GM12878 (cell line): Measurements from ENCODE around the gene TNFRSF8. TPM values are rescaled to one million over a fixed set of nuclear protein-coding genes. Genes with fewer than 3 reads are reported as not detected.

Experiments used
- ATAC-seq: fragments of 200-7000 bp; cut with Tn5 transposase; 3 replicates; pipeline ENCODE4 v1.9.1; 2020; ENCODE audit warnings: mild to moderate bottlenecking, moderate library complexity
- BruUV-seq: library from RNA; stranded (reverse); fragments of 400-500 nt; replicated peaks from 2 replicates; lab custom pipeline; 2021; lab: Mats Ljungman, UMichigan
- CTCF ChIA-PET: fragments of 300-600 bp; sonication (Branson Sonifier 250); formaldehyde crosslinking; extraction: SDS; loops from one replicate; lab custom pipeline; 2021; ENCODE audit warnings: inconsistent platforms; lab: Yijun Ruan, JAX
- POLR2A ChIA-PET: fragments of 350-600 bp; formaldehyde crosslinking; extraction: SDS; loops from one replicate; lab custom pipeline; 2021; ENCODE audit warnings: inconsistent platforms; lab: Charles Lee
- RAD21 ChIA-PET: fragments of 300-600 bp; sonication (Branson Sonifier 250); formaldehyde crosslinking; loops from one replicate; lab custom pipeline; 2023; ENCODE audit warnings: antibody characterized with exemption; ENCODE audit not compliant: unreplicated experiment; lab: Charles Lee
- SMC1A ChIA-PET: fragments of 300-600 bp; sonication (Branson Sonifier 250); formaldehyde crosslinking; loops from one replicate; lab custom pipeline; 2023; ENCODE audit not compliant: unreplicated experiment, uncharacterized antibody; lab: Charles Lee
- DNase-seq: peaks from one replicate; pipeline ENCODE4 v3.0.0-alpha.2; 2011; ENCODE audit warnings: low read depth, low spot score
- FAIRE-seq: peaks from 3 replicates; lab custom pipeline; 2011; peaks lifted over from hg19 to GRCh38; lab: Jason Lieb, UNC
- H2AFZ ChIP-seq: 2 replicates; pipeline ENCODE4 v1.6.0; 2011; ENCODE audit warnings: low read depth, low read length, control low read depth; ENCODE audit not compliant: control insufficient read depth
- H3K27ac ChIP-seq: 2 replicates; pipeline ENCODE4 v1.5.1; 2011; ENCODE audit warnings: control low read depth; ENCODE audit not compliant: control insufficient read depth, insufficient read depth
- H3K27me3 ChIP-seq, 2 experiments: replicated peaks in 1 of 2; 2 replicates each; pipeline versions ENCODE4 v1.6.0 to v1.6.1; 2011; ENCODE audit warnings: low read length in 1 of 2; ENCODE audit not compliant: control insufficient read depth in 2 of 2, insufficient read depth in 2 of 2
- H3K36me3 ChIP-seq, 2 experiments: 2 replicates each; pipeline ENCODE4 v1.5.1; 2011; ENCODE audit warnings: low read length in 1 of 2; ENCODE audit not compliant: control insufficient read depth in 2 of 2, insufficient read depth in 2 of 2
- H3K4me1 ChIP-seq: 2 replicates; pipeline ENCODE4 v1.6.1; 2011; ENCODE audit warnings: mild to moderate bottlenecking, low read length, moderate library complexity, mixed read lengths; ENCODE audit not compliant: control insufficient read depth, insufficient read depth
- H3K4me2 ChIP-seq: 2 replicates; pipeline ENCODE4 v1.6.0; 2011; ENCODE audit warnings: control low read depth; ENCODE audit not compliant: control insufficient read depth, insufficient read depth
- H3K4me3 ChIP-seq: fragments of 200-600 bp; sonication (generic); 2 replicates; pipeline ENCODE4 v1.5.1; 2016
- H3K79me2 ChIP-seq: 2 replicates; pipeline ENCODE4 v1.6.0; 2011; ENCODE audit warnings: low read length; ENCODE audit not compliant: control insufficient read depth, insufficient read depth
- H3K9ac ChIP-seq: 2 replicates; pipeline ENCODE4 v1.8.0; 2011; ENCODE audit warnings: low read length, control low read depth, mixed read lengths; ENCODE audit not compliant: control insufficient read depth, insufficient read depth
- H3K9me3 ChIP-seq: replicated peaks from 3 replicates; pipeline ENCODE4 v1.5.1; 2011; ENCODE audit warnings: mild to moderate bottlenecking, low read length; ENCODE audit not compliant: control insufficient read depth, insufficient read depth
- H4K20me1 ChIP-seq: 2 replicates; pipeline ENCODE4 v1.6.0; 2011; ENCODE audit not compliant: control insufficient read depth, insufficient read depth
- CHD1 ChIP-seq: IDR thresholded peaks from 2 replicates; pipeline ENCODE4 v1.6.1; 2012; ENCODE audit warnings: low read depth, low read length, improper control_type of control experiment
- CHD4 ChIP-seq: fragments of 200-600 bp; sonication (generic); IDR thresholded peaks from 2 replicates; pipeline ENCODE4 v1.6.1; 2016; ENCODE audit warnings: mild to moderate bottlenecking
- CREM ChIP-seq: IDR thresholded peaks from 2 replicates; pipeline ENCODE4 v1.6.1; 2014; ENCODE audit warnings: antibody characterized with exemption, low read depth
- EED ChIP-seq: sonication (generic); IDR thresholded peaks from 2 replicates; pipeline ENCODE4 v1.6.1; 2016; ENCODE audit warnings: antibody characterized with exemption, low read depth
- GATAD2B ChIP-seq: fragments of 450-650 bp; conservative IDR thresholded peaks from 2 replicates; pipeline ENCODE4 v1.6.1; 2017; ENCODE audit warnings: low read depth, mild to moderate bottlenecking, moderate library complexity
- HDAC6 ChIP-seq: fragments of 200-600 bp; sonication (generic); IDR thresholded peaks from one replicate; pipeline ENCODE4 v1.8.0; 2017; ENCODE audit warnings: antibody characterized with exemption; ENCODE audit not compliant: unreplicated experiment
- HDGF ChIP-seq: fragments of 450-650 bp; IDR thresholded peaks from 2 replicates; pipeline ENCODE4 v1.6.1; 2016; ENCODE audit warnings: antibody characterized with exemption
- MTA3 ChIP-seq: IDR thresholded peaks from 2 replicates; pipeline ENCODE4 v1.6.1; 2012; ENCODE audit warnings: low read length, inconsistent platforms, borderline replicate concordance
- MYC ChIP-seq: IDR thresholded peaks from 2 replicates; pipeline ENCODE4 v1.6.1; 2011; ENCODE audit warnings: mild to moderate bottlenecking, low read length, moderate library complexity, inconsistent platforms; ENCODE audit not compliant: insufficient read depth, insufficient replicate concordance, insufficient read length, severe bottlenecking
- PAX8 ChIP-seq: fragments of 450-650 bp; IDR thresholded peaks from 2 replicates; pipeline ENCODE4 v1.6.1; 2017; ENCODE audit warnings: mild to moderate bottlenecking, moderate library complexity
- POLR2A ChIP-seq: IDR thresholded peaks from 2 replicates; pipeline ENCODE4 v1.6.1; 2011; ENCODE audit warnings: low read depth, mild to moderate bottlenecking, low read length
- SIN3A ChIP-seq: IDR thresholded peaks from 2 replicates; pipeline ENCODE4 v1.6.1; 2012; ENCODE audit warnings: low read depth, low read length, improper control_type of control experiment
- SREBF2 ChIP-seq: IDR thresholded peaks from 2 replicates; pipeline ENCODE4 v1.6.1; 2012; ENCODE audit warnings: mild to moderate bottlenecking, low read length
- TARDBP ChIP-seq: IDR thresholded peaks from 2 replicates; pipeline ENCODE4 v1.6.1; 2016; ENCODE audit warnings: borderline replicate concordance
- ZNF217 ChIP-seq: fragments of 450-650 bp; IDR thresholded peaks from 2 replicates; pipeline ENCODE4 v1.6.1; 2017; ENCODE audit warnings: antibody characterized with exemption, mild to moderate bottlenecking
- ZZZ3 ChIP-seq: IDR thresholded peaks from 2 replicates; pipeline ENCODE4 v1.6.1; 2011; ENCODE audit warnings: low read depth; ENCODE audit not compliant: control insufficient read depth, insufficient read length
- WGBS: methylation state at CpG from one replicate; pipeline ENCODE4 v1.1.6; 2016; ENCODE audit warnings: low lambda C conversion rate; ENCODE audit not compliant: insufficient replicate concordance, insufficient coverage; ENCODE audit errors: missing lambda C conversion rate; 5-methylcytosine and 5-hydroxymethylcytosine counted together
- in situ Hi-C: fragments of 300-500 bp; cut with MboI; formaldehyde crosslinking; loops from 9 replicates; pipeline ENCODE4 v1.14.3; 2018; ENCODE audit warnings: mixed read lengths
- intact Hi-C: fragments of 100-400 bp; cut with micrococcal nuclease; formaldehyde crosslinking; loops from one replicate; pipeline ENCODE4 v1.14.2; 2022; ENCODE audit not compliant: unreplicated experiment
- polyA plus RNA-seq, 11 experiments: library from polyadenylated mRNA; depleted of rRNA in 4 of 11; unstranded in 6 of 11; stranded (reverse) in 5 of 11; fragments of >200 nt; fragmentation: Nextera tagmentation in 4 of 11; fragmentation: Illumina TruSeq in 1 of 11; extraction: Ambion mirVana in 4 of 11; extraction: Trizol in 1 of 11; gene quantifications; 1 replicate in 1 of 11; 2 replicates in 10 of 11; pipeline versions ENCODE4 v1.2.1 to v1.2.3, GENCODE V29; 2011 to 2016; ENCODE audit warnings: inconsistent platforms in 2 of 11, missing spikeins in 2 of 11, low read depth in 1 of 11
- total RNA-seq, 4 experiments: library from RNA; depleted of rRNA in 3 of 4; stranded (reverse); fragments of >200 nt in 3 of 4; fragmentation: Illumina TruSeq in 1 of 4; extraction: Trizol in 1 of 4; gene quantifications; 2 replicates each; pipeline versions ENCODE4 v1.2.1 to v1.2.3, GENCODE V29; 2013 to 2021
- TF ChIP-seq, protein P1 (sequence below): IDR thresholded peaks from 2 replicates; pipeline ENCODE4 v1.6.1; 2012; ENCODE audit warnings: low read depth, low read length, improper control_type of control experiment
- TF ChIP-seq, protein P2 (sequence below): IDR thresholded peaks from 2 replicates; pipeline ENCODE4 v1.6.1; 2011; ENCODE audit warnings: low read depth, low read length, improper control_type of control experiment, borderline replicate concordance
- TF ChIP-seq, protein P3 (sequence below): IDR thresholded peaks from 2 replicates; pipeline ENCODE4 v1.6.1; 2012; ENCODE audit warnings: low read length, inconsistent platforms

The TNFRSF8 gene
- total and polyA plus RNA-seq, 10 of the 15 experiments (the other 5 are each of a cell fraction or from before 2014, with no cell fraction given): 9.8 to 114 (median 58.8) TPM

DNA sequence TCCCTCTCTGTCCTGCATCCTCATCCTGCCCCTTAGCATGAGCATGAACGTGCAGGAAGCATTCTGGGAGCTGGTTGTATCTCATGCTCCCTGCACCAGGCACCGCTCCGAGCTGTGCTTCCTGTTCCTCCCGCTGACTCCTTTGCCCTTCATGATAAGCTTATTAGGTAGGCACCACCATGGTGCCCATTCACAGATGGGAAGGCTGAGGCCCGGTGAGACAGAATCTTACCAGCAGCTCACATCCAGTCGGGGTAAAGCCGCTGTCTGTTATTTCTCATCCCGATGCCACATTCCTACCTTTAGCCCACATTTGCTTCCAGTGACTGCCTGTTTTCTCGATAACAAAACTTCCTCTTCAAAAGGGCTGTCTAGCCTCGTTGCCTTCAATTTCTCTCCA is 36.5 kb upstream of the TNFRSF8 start:
- Histone ChIP-seq H4K20me1 (no peaks in the 10 kb centered on the region; the same call in 1 of the 2 replicates), H3K4me3 (no peak overlapping the region), H3K4me1 (no peaks in the 10 kb centered on the region; the same call in 1 of the 2 replicates), H3K79me2 (peaks cover 11% of the 10 kb centered on the region), H3K36me3 (peaks cover 19 to 32% of the 10 kb centered on the region in 2 experiments), H3K9me3 (no peaks in the 10 kb centered on the region), H3K9ac (no peak overlapping the region), H3K27me3 (no peaks in the 10 kb centered on the region), H2AFZ (no peak overlapping the region), H3K4me2 (no peak overlapping the region), H3K27ac (no peak overlapping the region)
- ChIA-PET POLR2A (interaction anchor here (0.7 kb wide), 1 partner anchor 70 kb away, joined by 5 read pairs; no protein-coding TSS in a partner anchor), CTCF (interaction anchor here (0.6 to 1.2 kb wide), 5 partner anchors 10 to 54 kb away, joined by 3 read pairs; no protein-coding TSS in a partner anchor), SMC1A (interaction anchor here (1.0 to 1.1 kb wide), 2 partner anchors 9 to 13 kb away, joined by 3 read pairs; no protein-coding TSS in a partner anchor), RAD21 (no interaction called here)
- no peak for FAIRE-seq
- intact Hi-C loops (no loop called here), in situ Hi-C loops (no loop called here)
- DNase-seq: no peak
- no peak for ATAC-seq
- WGBS: 82% methylated on average over 10 of the region's 10 CpGs
- no TSS peak for BruUV-seq
- TF ChIP-seq CREM: no peak
- no peak for TF ChIP-seq ZNF217
- TF ChIP-seq HDAC6: no peak
- TF ChIP-seq, protein P1, sequence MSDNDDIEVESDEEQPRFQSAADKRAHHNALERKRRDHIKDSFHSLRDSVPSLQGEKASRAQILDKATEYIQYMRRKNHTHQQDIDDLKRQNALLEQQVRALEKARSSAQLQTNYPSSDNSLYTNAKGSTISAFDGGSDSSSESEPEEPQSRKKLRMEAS: no peak
- no peak for TF ChIP-seq EED
- no peak for TF ChIP-seq SREBF2
- no peak for TF ChIP-seq CHD4
- TF ChIP-seq MYC: no peak
- TF ChIP-seq CHD1: no peak
- no peak for TF ChIP-seq MTA3
- no peak for TF ChIP-seq SIN3A
- TF ChIP-seq GATAD2B: no peak
- no peak for TF ChIP-seq ZZZ3
- TF ChIP-seq, protein P2, sequence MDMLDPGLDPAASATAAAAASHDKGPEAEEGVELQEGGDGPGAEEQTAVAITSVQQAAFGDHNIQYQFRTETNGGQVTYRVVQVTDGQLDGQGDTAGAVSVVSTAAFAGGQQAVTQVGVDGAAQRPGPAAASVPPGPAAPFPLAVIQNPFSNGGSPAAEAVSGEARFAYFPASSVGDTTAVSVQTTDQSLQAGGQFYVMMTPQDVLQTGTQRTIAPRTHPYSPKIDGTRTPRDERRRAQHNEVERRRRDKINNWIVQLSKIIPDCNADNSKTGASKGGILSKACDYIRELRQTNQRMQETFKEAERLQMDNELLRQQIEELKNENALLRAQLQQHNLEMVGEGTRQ: no peak
- TF ChIP-seq PAX8: no peak
- TF ChIP-seq TARDBP: no peak
- TF ChIP-seq, protein P3, sequence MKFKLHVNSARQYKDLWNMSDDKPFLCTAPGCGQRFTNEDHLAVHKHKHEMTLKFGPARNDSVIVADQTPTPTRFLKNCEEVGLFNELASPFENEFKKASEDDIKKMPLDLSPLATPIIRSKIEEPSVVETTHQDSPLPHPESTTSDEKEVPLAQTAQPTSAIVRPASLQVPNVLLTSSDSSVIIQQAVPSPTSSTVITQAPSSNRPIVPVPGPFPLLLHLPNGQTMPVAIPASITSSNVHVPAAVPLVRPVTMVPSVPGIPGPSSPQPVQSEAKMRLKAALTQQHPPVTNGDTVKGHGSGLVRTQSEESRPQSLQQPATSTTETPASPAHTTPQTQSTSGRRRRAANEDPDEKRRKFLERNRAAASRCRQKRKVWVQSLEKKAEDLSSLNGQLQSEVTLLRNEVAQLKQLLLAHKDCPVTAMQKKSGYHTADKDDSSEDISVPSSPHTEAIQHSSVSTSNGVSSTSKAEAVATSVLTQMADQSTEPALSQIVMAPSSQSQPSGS: no peak
- TF ChIP-seq POLR2A: no peak
- no peak for TF ChIP-seq HDGF
